ENCODE measurements around the gene ITPK1.
A peak's percentile ranks its signal among the peaks of the same experiment; 100 is the strongest.

Gene ITPK1

DNA sequence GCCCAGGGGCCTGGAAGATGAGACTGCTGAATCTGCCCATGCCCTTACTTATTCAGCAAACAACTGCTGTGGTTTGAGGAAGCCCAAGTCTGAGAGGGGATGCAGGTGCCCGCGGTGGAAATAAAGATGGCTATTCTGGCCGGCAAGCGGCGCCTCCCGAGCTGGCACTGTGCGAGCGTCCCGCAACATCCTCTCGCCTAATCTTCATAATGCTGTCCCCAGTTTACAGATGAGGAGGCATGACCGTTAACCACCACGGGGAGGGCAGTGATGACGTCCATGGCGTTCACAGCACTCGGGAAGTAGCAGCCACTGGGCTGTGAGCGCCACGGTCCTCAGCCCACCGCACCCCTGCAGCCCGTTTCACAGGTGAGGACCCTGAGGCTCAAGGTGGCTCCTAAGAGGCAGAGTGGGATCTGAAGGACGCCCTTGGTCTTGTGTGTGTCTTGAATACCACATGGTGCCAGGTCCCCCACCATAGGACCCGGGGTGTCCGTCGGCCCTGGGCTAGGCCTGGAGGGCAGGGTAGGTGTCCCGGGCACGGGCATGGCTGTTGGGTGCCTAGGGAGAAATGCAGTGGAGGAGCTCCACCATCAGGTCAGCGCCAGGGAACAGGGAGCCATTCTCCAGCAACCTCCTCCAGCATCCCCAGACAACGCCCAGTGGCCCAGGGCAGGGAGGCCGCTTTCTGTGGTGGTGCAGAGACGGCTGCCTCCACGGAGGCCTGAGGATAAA lies 172.6 kb downstream of the ITPK1 start (continued):
- TF ChIP-seq, protein P1, sequence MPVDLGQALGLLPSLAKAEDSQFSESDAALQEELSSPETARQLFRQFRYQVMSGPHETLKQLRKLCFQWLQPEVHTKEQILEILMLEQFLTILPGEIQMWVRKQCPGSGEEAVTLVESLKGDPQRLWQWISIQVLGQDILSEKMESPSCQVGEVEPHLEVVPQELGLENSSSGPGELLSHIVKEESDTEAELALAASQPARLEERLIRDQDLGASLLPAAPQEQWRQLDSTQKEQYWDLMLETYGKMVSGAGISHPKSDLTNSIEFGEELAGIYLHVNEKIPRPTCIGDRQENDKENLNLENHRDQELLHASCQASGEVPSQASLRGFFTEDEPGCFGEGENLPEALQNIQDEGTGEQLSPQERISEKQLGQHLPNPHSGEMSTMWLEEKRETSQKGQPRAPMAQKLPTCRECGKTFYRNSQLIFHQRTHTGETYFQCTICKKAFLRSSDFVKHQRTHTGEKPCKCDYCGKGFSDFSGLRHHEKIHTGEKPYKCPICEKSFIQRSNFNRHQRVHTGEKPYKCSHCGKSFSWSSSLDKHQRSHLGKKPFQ (tag by site-specific recombination; IDR thresholded peaks at IDR 0.05), result no peak
- no peak for TF ChIP-seq ZNF239 (tag by site-specific recombination; IDR thresholded peaks at IDR 0.05)

DNA sequence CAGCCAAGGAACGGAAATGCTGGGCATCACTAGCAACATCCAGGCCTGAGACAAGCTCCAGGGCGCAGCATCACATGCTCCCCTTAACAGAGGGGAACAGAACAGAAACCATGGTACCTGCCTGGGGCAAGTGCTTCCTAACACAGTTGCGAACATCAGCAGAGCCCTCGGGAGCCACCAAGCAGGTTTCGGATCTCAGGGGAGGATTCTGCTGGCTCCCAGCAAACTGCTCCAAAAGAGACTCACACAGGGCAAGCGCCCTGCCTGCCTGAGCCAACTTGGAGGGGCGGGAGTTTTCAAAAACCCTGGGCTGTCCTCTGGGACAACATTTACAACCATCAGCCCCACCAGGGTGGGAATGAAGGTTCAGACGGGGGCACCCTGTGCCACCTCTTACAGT lies 173.1 kb downstream of the ITPK1 start:
- POLR2A ChIA-PET, result no interaction called here
- no peak for TF ChIP-seq BCL11A (tag by site-specific recombination; IDR thresholded peaks at IDR 0.05; ENCODE audit: low read depth)
- Histone ChIP-seq H3K9me3 (ENCODE audit: control insufficient read depth, insufficient read depth, low read depth, low read length) (no peaks in the 10 kb centered on the region), H3K4me3 (ENCODE audit: low read depth, low read length) (no peak overlapping the region), H3K27ac (ENCODE audit: extremely low read depth, low read depth, low read length) (no peak overlapping the region), H3K36me3 (ENCODE audit: control insufficient read depth in 2 of 2, insufficient read depth in 1 of 2, low read length in 2 of 2) (peaks cover 0 to 15% of the 10 kb centered on the region in 2 experiments; a peak in 1 of 3 replicates), H3K4me1 (ENCODE audit: control insufficient read depth, insufficient read depth, low read length) (no peaks in the 10 kb centered on the region)
- CTCF ChIA-PET, result interaction anchor here (1.3 kb wide), 1 partner anchor 171 kb away, joined by 3 read pairs; no protein-coding TSS in a partner anchor

DNA sequence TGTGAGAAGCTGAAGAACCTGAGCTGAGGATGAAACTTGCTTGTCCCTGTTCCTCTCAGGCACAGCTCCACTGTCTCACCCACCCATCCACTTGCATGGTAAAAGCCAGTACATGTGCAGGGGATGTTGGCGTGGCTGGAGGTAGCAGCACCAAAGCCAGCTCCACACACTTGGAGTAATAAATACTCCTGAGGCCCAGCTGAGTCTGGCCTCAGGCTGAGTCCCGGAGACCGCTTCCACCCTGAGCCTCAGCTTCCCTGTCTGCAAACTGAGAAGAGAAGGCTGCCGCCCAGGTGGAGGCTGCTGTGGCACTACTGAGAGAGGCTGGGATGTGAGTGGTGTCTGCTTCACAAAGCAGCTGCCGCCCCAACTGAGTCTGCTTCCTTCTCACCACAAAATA lies 173.6 kb downstream of the ITPK1 start:
- TF ChIP-seq YY2 (tag by site-specific recombination; IDR thresholded peaks at IDR 0.05) (no peak), ZNF747 (tag by site-specific recombination; IDR thresholded peaks at IDR 0.05) (no peak), ZBTB8A (tag by site-specific recombination; IDR thresholded peaks at IDR 0.05) (no peak), BCL11A (tag by site-specific recombination; IDR thresholded peaks at IDR 0.05; ENCODE audit: low read depth) (no peak), ZNF423 (tag by site-specific recombination; IDR thresholded peaks at IDR 0.05) (no peak), ZNF654 (tag by site-specific recombination; IDR thresholded peaks at IDR 0.05; ENCODE audit: low read depth) (no peak), SALL2 (tag by site-specific recombination; IDR thresholded peaks at IDR 0.05; ENCODE audit: borderline replicate concordance) (no peak), ZSCAN23 (tag by site-specific recombination; IDR thresholded peaks at IDR 0.05) (no peak), ZBTB17 (tag by site-specific recombination; IDR thresholded peaks at IDR 0.05) (no peak), GLI4 (tag by site-specific recombination; IDR thresholded peaks at IDR 0.05) (no peak), ZNF175 (tag by site-specific recombination; IDR thresholded peaks at IDR 0.05) (no peak), ZNF391 (tag by site-specific recombination; IDR thresholded peaks at IDR 0.05; ENCODE audit: borderline replicate concordance, low read depth) (no peak)
- TF ChIP-seq, protein P2, sequence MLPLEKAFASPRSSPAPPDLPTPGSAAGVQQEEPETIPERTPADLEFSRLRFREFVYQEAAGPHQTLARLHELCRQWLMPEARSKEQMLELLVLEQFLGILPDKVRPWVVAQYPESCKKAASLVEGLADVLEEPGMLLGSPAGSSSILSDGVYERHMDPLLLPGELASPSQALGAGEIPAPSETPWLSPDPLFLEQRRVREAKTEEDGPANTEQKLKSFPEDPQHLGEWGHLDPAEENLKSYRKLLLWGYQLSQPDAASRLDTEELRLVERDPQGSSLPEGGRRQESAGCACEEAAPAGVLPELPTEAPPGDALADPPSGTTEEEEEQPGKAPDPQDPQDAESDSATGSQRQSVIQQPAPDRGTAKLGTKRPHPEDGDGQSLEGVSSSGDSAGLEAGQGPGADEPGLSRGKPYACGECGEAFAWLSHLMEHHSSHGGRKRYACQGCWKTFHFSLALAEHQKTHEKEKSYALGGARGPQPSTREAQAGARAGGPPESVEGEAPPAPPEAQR (tag by site-specific recombination; IDR thresholded peaks at IDR 0.05), result no peak
- CTCF ChIA-PET, result interaction anchor here (1.3 kb wide), 1 partner anchor 171 kb away, joined by 3 read pairs; no protein-coding TSS in a partner anchor
- no peaks in the 10 kb centered on the region for H3K4me1 ChIP-seq (ENCODE audit: control insufficient read depth, insufficient read depth, low read length)
- H3K4me3 ChIP-seq (ENCODE audit: low read depth, low read length), result no peak overlapping the region
- peaks cover 0 to 15% of the 10 kb centered on the region in 2 experiments; a peak in 1 of 3 replicates for H3K36me3 ChIP-seq (ENCODE audit: control insufficient read depth in 2 of 2, insufficient read depth in 1 of 2, low read length in 2 of 2)
- no peak overlapping the region for H3K27ac ChIP-seq (ENCODE audit: extremely low read depth, low read depth, low read length)
- H3K9me3 ChIP-seq (ENCODE audit: control insufficient read depth, insufficient read depth, low read depth, low read length), result no peaks in the 10 kb centered on the region
- POLR2A ChIA-PET, result no interaction called here

DNA sequence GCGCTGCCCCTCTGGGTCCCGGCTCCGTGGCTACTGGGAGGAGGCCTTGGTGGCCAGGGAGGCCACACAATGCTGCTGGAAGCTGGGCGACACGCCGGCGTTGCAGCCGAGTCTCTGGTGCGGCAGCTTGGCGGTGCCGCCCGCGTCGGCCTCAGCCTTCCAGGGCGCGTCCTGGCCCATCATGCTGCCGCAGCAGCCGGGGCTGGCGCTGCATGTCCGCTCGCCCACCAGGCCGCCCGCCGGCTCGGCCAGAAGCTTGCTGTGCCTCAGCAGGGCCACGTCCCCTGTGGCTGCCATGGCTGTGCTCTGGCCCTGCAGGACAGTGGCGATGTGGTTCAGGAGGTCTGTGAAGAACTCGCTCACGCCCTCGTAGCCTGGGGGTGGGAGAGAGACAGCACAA lies 174.2 kb downstream of the ITPK1 start:
- ChIA-PET POLR2A (no interaction called here), CTCF (interaction anchor here (1.3 kb wide), 1 partner anchor 172 kb away, joined by 3 read pairs; no protein-coding TSS in a partner anchor)
- Histone ChIP-seq H3K27ac (ENCODE audit: extremely low read depth, low read depth, low read length) (no peak overlapping the region), H3K9me3 (ENCODE audit: control insufficient read depth, insufficient read depth, low read depth, low read length) (no peaks in the 10 kb centered on the region), H3K4me3 (ENCODE audit: low read depth, low read length) (no peak overlapping the region), H3K36me3 (ENCODE audit: control insufficient read depth in 2 of 2, insufficient read depth in 1 of 2, low read length in 2 of 2) (peaks cover 0 to 15% of the 10 kb centered on the region in 2 experiments; a peak in 1 of 3 replicates), H3K4me1 (ENCODE audit: control insufficient read depth, insufficient read depth, low read length) (no peaks in the 10 kb centered on the region)
- TF ChIP-seq HOXC10 (CRISPR knock-in tag; IDR thresholded peaks at IDR 0.05) (no peak), YY2 (tag by site-specific recombination; IDR thresholded peaks at IDR 0.05) (no peak), EGR2 (tag by site-specific recombination; IDR thresholded peaks at IDR 0.05; ENCODE audit: low read depth) (0 out of 2 replicates have a peak, but pooled peaks have one; percentile 34), ZNF19 (tag by site-specific recombination; IDR thresholded peaks at IDR 0.05; ENCODE audit: low read depth) (no peak), ZFHX2 (tag by site-specific recombination; conservative IDR thresholded peaks at IDR 0.05) (peak; percentile 40; the same call in 1 of the 2 replicates)
